Osteoblast (primary cell): ENCODE data around the gene CLK3. TPM values are rescaled to one million over a fixed set of nuclear protein-coding genes. Genes with fewer than 3 reads are reported as not detected.

Source experiments
- DNase-seq: peaks from one replicate; pipeline ENCODE4 v3.0.0; 2011; ENCODE audit warnings: low spot score, mixed read lengths; ENCODE audit not compliant: insufficient read length; ENCODE audit errors: missing footprints
- H2AFZ ChIP-seq: 2 replicates; pipeline ENCODE4 v1.6.0; 2011; ENCODE audit warnings: mild to moderate bottlenecking, low read length
- H3K27ac ChIP-seq: 2 replicates; pipeline ENCODE4 v1.5.1; 2011; ENCODE audit warnings: mild to moderate bottlenecking, low read depth, low read length, moderate library complexity
- H3K27me3 ChIP-seq: 2 replicates; pipeline ENCODE4 v1.6.0; 2012; ENCODE audit warnings: mild to moderate bottlenecking, control low read depth, inconsistent platforms, low read length, moderate library complexity; ENCODE audit not compliant: insufficient read depth
- H3K36me3 ChIP-seq: 2 replicates; pipeline ENCODE4 v1.5.1; 2011; ENCODE audit warnings: mild to moderate bottlenecking, low read length, control low read depth, moderate library complexity; ENCODE audit not compliant: insufficient read depth
- H3K4me1 ChIP-seq: 2 replicates; pipeline ENCODE4 v1.5.1; 2011; ENCODE audit warnings: mild to moderate bottlenecking, low read length, control low read depth, moderate library complexity; ENCODE audit not compliant: insufficient read depth
- H3K4me2 ChIP-seq: 2 replicates; pipeline ENCODE4 v1.6.0; 2011; ENCODE audit warnings: mild to moderate bottlenecking, low read length; ENCODE audit not compliant: insufficient read depth
- H3K4me3 ChIP-seq: fragments of 200-600 bp; sonication (generic); 3 replicates; pipeline ENCODE4 v1.5.1; 2012; ENCODE audit warnings: mild to moderate bottlenecking, low read length, inconsistent platforms; ENCODE audit not compliant: insufficient read depth
- H3K79me2 ChIP-seq: 2 replicates; pipeline ENCODE4 v1.6.0; 2012; ENCODE audit warnings: mild to moderate bottlenecking, low read length, control low read depth, inconsistent platforms; ENCODE audit not compliant: insufficient read depth
- H3K9me3 ChIP-seq: 2 replicates; pipeline ENCODE4 v1.5.1; 2011; ENCODE audit warnings: low read depth, low read length, control low read depth
- H4K20me1 ChIP-seq: 2 replicates; pipeline ENCODE4 v1.6.0; 2012; ENCODE audit warnings: mild to moderate bottlenecking, low read length, control low read depth; ENCODE audit not compliant: insufficient read depth
- CTCF ChIP-seq: IDR thresholded peaks from 2 replicates; pipeline ENCODE4 v1.5.1; 2011; ENCODE audit warnings: mild to moderate bottlenecking, low read depth, low read length, moderate library complexity; ENCODE audit errors: extremely low read depth
- total RNA-seq: library from RNA; depleted of rRNA; stranded (reverse); fragments of >200 nt; gene quantifications from 2 replicates; pipeline ENCODE4 v1.2.3, GENCODE V29; 2012

CLK3 gene
- total RNA-seq, 1 donor, result 47.0 TPM

DNA sequence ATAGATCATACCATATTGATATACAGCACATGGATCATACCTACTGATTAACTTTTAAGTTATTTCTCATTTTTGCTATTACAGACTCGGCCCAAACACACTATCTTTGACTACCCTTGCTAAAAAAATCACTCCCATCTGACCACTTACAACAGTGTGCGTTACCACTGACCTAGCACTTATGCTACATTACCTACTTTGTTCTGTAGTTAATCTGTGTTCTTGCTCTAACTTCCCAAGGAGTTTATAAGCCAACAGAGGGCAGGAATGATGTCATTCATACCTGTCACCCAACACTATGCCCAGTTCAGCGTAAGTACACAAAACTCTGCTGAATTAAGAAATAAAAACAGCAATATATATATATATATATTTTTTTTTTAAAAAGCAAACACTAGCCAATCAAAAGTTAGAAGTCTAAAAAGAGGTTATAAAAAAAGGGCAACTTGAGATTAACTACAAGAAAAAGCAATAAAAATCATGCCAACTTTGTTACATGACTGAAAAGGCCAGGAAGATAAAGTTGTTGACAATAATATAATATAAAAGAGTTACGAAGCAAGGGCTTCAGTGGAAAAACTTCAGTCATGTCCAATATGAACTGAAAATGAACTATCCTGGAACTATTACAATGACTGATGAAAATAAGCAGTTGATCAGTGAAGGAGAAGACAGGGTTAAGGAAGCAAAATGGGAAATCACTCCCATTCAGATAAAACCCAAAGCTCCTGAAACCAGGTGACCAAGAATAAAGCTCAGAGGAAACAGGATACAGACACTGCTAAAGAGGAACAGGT lies 46.6 kb downstream of the CLK3 start:
- H3K27me3 ChIP-seq, result no peaks in the 10 kb centered on the region
- no peak for DNase-seq
- peaks cover 41% of the 10 kb centered on the region for H4K20me1 ChIP-seq
- H2AFZ ChIP-seq, result no peak overlapping the region
- no peaks in the 10 kb centered on the region for H3K9me3 ChIP-seq
- peaks cover 47% of the 10 kb centered on the region for H3K79me2 ChIP-seq
- H3K4me1 ChIP-seq, result peaks cover 19% of the 10 kb centered on the region
- no peak overlapping the region for H3K4me3 ChIP-seq
- no peak overlapping the region for H3K27ac ChIP-seq
- no peak for TF ChIP-seq CTCF
- no peak overlapping the region for H3K4me2 ChIP-seq
- H3K36me3 ChIP-seq, result no peaks in the 10 kb centered on the region

DNA sequence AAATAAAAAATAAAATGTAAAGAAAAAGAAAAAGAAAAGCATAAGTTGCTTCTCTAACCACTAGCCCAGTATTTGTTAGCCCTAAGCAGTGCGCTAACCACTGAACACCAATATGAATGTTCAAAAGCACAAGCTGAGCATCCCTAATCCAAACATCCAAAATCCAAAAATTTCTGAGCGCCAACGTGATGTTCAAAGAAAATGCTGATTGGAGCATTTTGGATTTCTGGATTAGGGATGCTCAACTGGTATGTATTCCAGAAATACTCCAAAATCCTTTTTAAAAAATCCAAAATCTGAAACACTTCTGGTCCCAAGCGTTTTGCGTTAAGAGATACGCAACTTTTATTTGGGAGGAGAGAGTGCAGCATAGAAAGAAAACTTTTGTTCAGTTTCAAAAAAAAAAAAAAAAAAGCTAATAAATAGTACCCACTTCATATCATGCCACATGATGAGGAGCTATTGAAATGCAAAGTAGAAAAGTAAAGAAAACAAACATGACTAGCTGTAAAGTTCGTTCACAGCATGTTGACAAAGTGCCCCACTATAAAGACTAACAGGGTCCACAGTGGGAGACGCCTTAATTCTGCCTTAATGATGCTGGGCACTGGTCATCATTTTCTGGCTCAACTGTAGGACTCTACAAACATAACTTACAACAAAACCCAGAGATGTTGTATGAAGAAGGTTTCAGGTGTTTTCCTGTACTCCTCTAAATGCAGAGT lies 47.8 kb downstream of the CLK3 start:
- H2AFZ ChIP-seq, result no peak overlapping the region
- DNase-seq, result no peak
- no peaks in the 10 kb centered on the region for H3K27me3 ChIP-seq
- no peak overlapping the region for H3K27ac ChIP-seq
- H3K4me2 ChIP-seq, result no peak overlapping the region
- peaks cover 46% of the 10 kb centered on the region for H3K79me2 ChIP-seq
- no peaks in the 10 kb centered on the region for H3K9me3 ChIP-seq
- H3K4me1 ChIP-seq, result peaks cover 11% of the 10 kb centered on the region
- H4K20me1 ChIP-seq, result peaks cover 37% of the 10 kb centered on the region
- H3K36me3 ChIP-seq, result no peaks in the 10 kb centered on the region
- no peak for TF ChIP-seq CTCF
- no peak overlapping the region for H3K4me3 ChIP-seq

GRCh38 chr15:74664028-74664616 lies 48.5 kb downstream of the CLK3 start:
- Histone ChIP-seq H3K9me3 (no peaks in the 10 kb centered on the region), H3K4me3 (no peak overlapping the region), H3K36me3 (no peaks in the 10 kb centered on the region), H4K20me1 (peaks cover 37% of the 10 kb centered on the region), H3K4me2 (no peak overlapping the region), H3K27me3 (no peaks in the 10 kb centered on the region), H3K27ac (no peak overlapping the region), H3K79me2 (peaks cover 41% of the 10 kb centered on the region), H2AFZ (no peak overlapping the region), H3K4me1 (peaks cover 11% of the 10 kb centered on the region)
- no peak for TF ChIP-seq CTCF
- DNase-seq, result no peak

- Histone ChIP-seq H3K4me3 (no peak overlapping the region), H3K79me2 (peaks cover 41% of the 10 kb centered on the region), H3K27me3 (no peaks in the 10 kb centered on the region), H3K36me3 (no peaks in the 10 kb centered on the region), H3K9me3 (no peaks in the 10 kb centered on the region), H4K20me1 (peaks cover 37% of the 10 kb centered on the region), H3K27ac (no peak overlapping the region), H3K4me2 (no peak overlapping the region), H2AFZ (no peak overlapping the region), H3K4me1 (peaks cover 11% of the 10 kb centered on the region)
- TF ChIP-seq CTCF, result no peak
- no peak for DNase-seq
Observed at GRCh38 chr15:74664670-74665069, 49.0 kb downstream of the CLK3 start.
